Stomach (tissue), 4 donors: ENCODE data around the gene ZNF277.

Experiments used
- EP300 ChIP-seq: sonication (generic); formaldehyde crosslinking; IDR thresholded peaks from one replicate; pipeline ENCODE4 v1.6.1; 2017; ENCODE audit warnings: antibody characterized with exemption
- POLR2AphosphoS5 ChIP-seq, 3 donors: sonication (generic); formaldehyde crosslinking; IDR thresholded peaks; one replicate each; pipeline ENCODE4 v1.6.1; 2016; ENCODE audit warnings: antibody characterized with exemption in 3 of 3
- TF ChIP-seq, protein P1 (sequence below), 7 experiments: fragments of 450-650 bp in 4 of 7; fragments of 200-600 bp in 3 of 7; sonication (generic) in 3 of 7; IDR thresholded peaks; one replicate each; pipeline ENCODE4 v1.5.1; 2016 to 2019; ENCODE audit warnings: antibody characterized with exemption in 7 of 7, control low read depth in 2 of 7, mild to moderate bottlenecking in 1 of 7

DNA sequence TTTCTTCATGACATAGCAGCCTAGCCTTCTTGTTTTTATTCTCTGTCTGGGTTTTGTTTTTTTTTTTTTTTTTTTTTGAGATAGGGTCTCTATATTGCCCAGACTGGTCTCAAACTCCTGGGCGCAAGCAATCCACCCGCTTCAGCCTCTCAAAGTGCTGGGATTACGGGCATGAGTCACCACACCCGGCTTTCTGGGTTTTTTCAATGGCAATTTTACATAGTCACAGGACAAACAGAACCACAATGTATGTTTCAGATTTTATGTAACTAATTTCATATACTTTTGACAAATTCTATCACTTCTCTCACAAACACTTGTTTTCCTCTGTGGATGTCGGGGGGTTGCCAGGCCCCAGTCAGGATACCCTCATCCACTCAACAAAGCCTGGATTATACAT is 16.8 kb upstream of the ZNF277 start:
- TF ChIP-seq, protein P1, sequence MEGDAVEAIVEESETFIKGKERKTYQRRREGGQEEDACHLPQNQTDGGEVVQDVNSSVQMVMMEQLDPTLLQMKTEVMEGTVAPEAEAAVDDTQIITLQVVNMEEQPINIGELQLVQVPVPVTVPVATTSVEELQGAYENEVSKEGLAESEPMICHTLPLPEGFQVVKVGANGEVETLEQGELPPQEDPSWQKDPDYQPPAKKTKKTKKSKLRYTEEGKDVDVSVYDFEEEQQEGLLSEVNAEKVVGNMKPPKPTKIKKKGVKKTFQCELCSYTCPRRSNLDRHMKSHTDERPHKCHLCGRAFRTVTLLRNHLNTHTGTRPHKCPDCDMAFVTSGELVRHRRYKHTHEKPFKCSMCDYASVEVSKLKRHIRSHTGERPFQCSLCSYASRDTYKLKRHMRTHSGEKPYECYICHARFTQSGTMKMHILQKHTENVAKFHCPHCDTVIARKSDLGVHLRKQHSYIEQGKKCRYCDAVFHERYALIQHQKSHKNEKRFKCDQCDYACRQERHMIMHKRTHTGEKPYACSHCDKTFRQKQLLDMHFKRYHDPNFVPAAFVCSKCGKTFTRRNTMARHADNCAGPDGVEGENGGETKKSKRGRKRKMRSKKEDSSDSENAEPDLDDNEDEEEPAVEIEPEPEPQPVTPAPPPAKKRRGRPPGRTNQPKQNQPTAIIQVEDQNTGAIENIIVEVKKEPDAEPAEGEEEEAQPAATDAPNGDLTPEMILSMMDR (IDR thresholded peaks at IDR 0.05), result no peak
- TF ChIP-seq EP300, result no peak
- no peak for TF ChIP-seq POLR2AphosphoS5 (IDR thresholded peaks at IDR 0.05)
